Cardiac muscle cell (in vitro differentiated cells and primary cell): ENCODE measurements around the gene LRRC74A. TPM values are rescaled to one million over a fixed set of nuclear protein-coding genes. Genes with fewer than 3 reads are reported as not detected.
"Not testable (repeated sequence)": the region's sequence is repeated elsewhere in the genome, so short reads cannot be mapped to it uniquely, and the experiment has no call there.

Experiments
- DNase-seq, 2 donors: peaks; one replicate each; pipeline versions ENCODE4 v3.0.0 to v3.0.0-alpha.2; 2010 to 2017; ENCODE audit warnings: low read depth in 1 of 2, low spot score in 1 of 2
- H3K27ac ChIP-seq: fragments of 200-600 bp; sonication (generic); 2 replicates; pipeline ENCODE4 v1.5.1; 2016
- H3K27me3 ChIP-seq: fragments of 200-600 bp; sonication (generic); 2 replicates; pipeline ENCODE4 v1.6.0; 2016; ENCODE audit warnings: control low read depth
- H3K36me3 ChIP-seq: fragments of 200-600 bp; sonication (generic); 2 replicates; pipeline ENCODE4 v1.5.1; 2016; ENCODE audit warnings: control low read depth
- H3K4me1 ChIP-seq: fragments of 200-600 bp; sonication (generic); 2 replicates; pipeline ENCODE4 v1.8.1; 2017; ENCODE audit warnings: low read depth, mild to moderate bottlenecking, mixed run types
- H3K4me3 ChIP-seq: fragments of 200-600 bp; sonication (generic); 2 replicates; pipeline ENCODE4 v1.5.1; 2016; ENCODE audit warnings: mild to moderate bottlenecking
- H3K9me3 ChIP-seq: fragments of 200-600 bp; sonication (generic); 2 replicates; pipeline ENCODE4 v1.5.1; 2017; ENCODE audit warnings: low read depth, mild to moderate bottlenecking, control low read depth
- CTCF ChIP-seq: IDR thresholded peaks from 2 replicates; pipeline ENCODE4 v1.5.1; 2012; ENCODE audit warnings: low read depth, mild to moderate bottlenecking, low read length
- polyA plus RNA-seq: library from polyadenylated mRNA; unstranded; fragments of >200 nt; fragmentation: Nextera tagmentation; extraction: Ambion mirVana; gene quantifications from 2 replicates; pipeline ENCODE4 v1.2.1, GENCODE V29; 2016
- total RNA-seq: library from RNA; depleted of rRNA; stranded (reverse); fragments of >200 nt; gene quantifications from 2 replicates; pipeline ENCODE4 v1.2.3, GENCODE V29; 2016

The LRRC74A gene
- total and polyA plus RNA-seq, 2 experiments from 2014 or later = not detected

DNA sequence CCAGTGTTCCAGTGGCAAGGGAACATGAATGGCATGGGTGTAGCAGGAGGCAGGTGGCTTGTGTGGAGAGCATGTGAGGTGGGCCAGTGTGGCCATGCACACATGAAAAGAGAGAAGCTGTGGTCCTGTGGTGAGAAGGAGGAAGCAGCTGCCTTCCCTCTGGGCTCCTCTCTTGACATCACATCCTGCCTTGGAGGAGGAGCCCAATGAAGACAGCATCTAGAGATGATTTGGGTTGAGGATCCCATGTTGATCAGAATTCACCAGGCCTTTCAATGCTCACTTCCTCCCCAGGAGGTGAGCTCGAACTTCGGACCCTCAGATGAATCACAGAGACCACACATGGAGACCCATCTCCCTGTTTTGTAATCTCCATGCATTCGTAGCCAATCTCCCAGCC, 82.6 kb downstream of the LRRC74A start:
- TF ChIP-seq CTCF = no peak
- H3K27ac ChIP-seq = no peak overlapping the region
- DNase-seq = no peak
- no peaks in the 10 kb centered on the region for H3K36me3 ChIP-seq
- H3K4me3 ChIP-seq = no peak overlapping the region
- no peaks in the 10 kb centered on the region for H3K9me3 ChIP-seq
- H3K4me1 ChIP-seq = peaks cover 3% of the 10 kb centered on the region
- H3K27me3 ChIP-seq = no peaks in the 10 kb centered on the region

DNA sequence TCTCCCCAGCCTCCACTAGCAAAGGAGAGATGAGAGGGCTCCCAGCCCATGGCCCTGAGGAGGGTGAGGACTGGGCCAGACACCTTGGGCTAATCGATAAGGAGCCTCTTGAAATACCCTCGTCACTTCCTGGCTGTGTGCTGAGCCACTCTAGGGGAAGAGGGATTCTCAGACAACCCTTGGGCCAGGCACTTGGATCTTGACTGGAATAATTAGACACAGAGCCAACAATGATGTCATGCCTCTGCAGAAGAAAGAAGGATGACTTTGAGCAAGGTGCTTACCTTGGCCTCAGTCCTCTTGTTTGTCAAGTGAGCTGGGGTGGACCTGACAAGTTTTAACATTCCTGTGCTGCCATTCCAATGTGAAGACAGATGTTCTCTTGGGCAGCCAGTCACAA, 83.1 kb downstream of the LRRC74A start:
- H3K36me3 ChIP-seq = no peaks in the 10 kb centered on the region
- no peaks in the 10 kb centered on the region for H3K9me3 ChIP-seq
- no peak for TF ChIP-seq CTCF
- H3K4me3 ChIP-seq = no peak overlapping the region
- no peak for DNase-seq
- H3K4me1 ChIP-seq = peaks cover 6% of the 10 kb centered on the region
- H3K27ac ChIP-seq = no peak overlapping the region
- no peaks in the 10 kb centered on the region for H3K27me3 ChIP-seq

GRCh38 chr14:76910371-76910890, 84.2 kb downstream of the LRRC74A start:
- peaks cover 6% of the 10 kb centered on the region for H3K4me1 ChIP-seq
- no peaks in the 10 kb centered on the region for H3K9me3 ChIP-seq
- no peaks in the 10 kb centered on the region for H3K36me3 ChIP-seq
- no peaks in the 10 kb centered on the region for H3K27me3 ChIP-seq
- TF ChIP-seq CTCF = no peak
- no peak overlapping the region for H3K27ac ChIP-seq
- no peak for DNase-seq
- H3K4me3 ChIP-seq = no peak overlapping the region

GRCh38 chr14:76911473-76911872, 85.3 kb downstream of the LRRC74A start:
- Histone ChIP-seq H3K27me3 (no peaks in the 10 kb centered on the region), H3K9me3 (no peaks in the 10 kb centered on the region), H3K27ac (no peak overlapping the region), H3K36me3 (no peaks in the 10 kb centered on the region), H3K4me3 (no peak overlapping the region), H3K4me1 (peaks cover 14% of the 10 kb centered on the region)
- DNase-seq = no peak
- TF ChIP-seq CTCF = no peak

DNA sequence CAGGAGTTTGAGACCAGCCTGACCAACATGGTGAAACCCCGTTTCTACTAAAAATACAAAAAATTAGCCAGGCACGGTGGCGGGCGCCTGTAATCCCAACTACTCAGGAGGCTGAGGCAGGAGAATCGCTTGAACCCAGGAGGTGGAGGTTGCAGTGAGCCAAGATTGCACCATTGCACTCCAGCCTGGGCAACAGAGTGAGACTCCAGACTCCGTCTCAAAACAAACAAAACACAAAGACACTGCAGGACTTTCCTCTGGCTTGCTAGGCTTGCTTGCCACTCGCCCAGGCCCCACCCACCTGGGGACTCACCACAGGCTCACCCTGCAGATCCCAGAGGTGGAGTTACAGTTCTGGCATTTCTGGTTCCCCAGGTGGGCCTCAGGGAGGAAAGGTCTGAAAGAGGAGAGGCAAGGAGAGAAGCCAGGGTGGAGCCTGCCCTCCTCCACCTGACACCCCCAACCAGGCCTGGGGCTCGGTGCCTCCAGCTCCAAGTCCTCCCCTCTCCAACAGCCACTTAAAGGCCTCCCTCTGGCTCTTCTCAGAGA, 88.4 kb downstream of the LRRC74A start:
- not testable (repeated sequence) for H3K4me3 ChIP-seq, H3K36me3 ChIP-seq, H3K9me3 ChIP-seq, H3K27ac ChIP-seq, DNase-seq, H3K27me3 ChIP-seq
- H3K4me1 ChIP-seq = peaks cover 42% of the 10 kb centered on the region

GRCh38 chr14:76916040-76916715, 90.0 kb downstream of the LRRC74A start:
- no peaks in the 10 kb centered on the region for H3K36me3 ChIP-seq
- no peak for TF ChIP-seq CTCF
- no peak overlapping the region for H3K27ac ChIP-seq
- no peaks in the 10 kb centered on the region for H3K9me3 ChIP-seq
- no peak for DNase-seq
- no peaks in the 10 kb centered on the region for H3K27me3 ChIP-seq
- H3K4me3 ChIP-seq = no peak overlapping the region
- H3K4me1 ChIP-seq = peaks cover 50% of the 10 kb centered on the region
